AG20443 (cell line): ENCODE data around the gene MFAP5.

Experiments used
- DNase-seq: peaks from one replicate; pipeline ENCODE4 v3.0.0; 2012; ENCODE audit warnings: low spot score, mixed read lengths

The MFAP5 gene

GRCh38 chr12:8662593-8662992, at the start of gene MFAP5:
MFAP5 (minus strand) TSS chr12:8662826; CDS start chr12:8662104, 722 bp downstream.
- peak; percentile 84 for DNase-seq

- DNase-seq: peak; percentile 43
Observed at GRCh38 chr12:8709124-8709830, 46.7 kb upstream of the MFAP5 start.

- DNase-seq: no peak
Observed at GRCh38 chr12:8702159-8702558, 39.5 kb upstream of the MFAP5 start.

- no peak for DNase-seq
Observed at GRCh38 chr12:8701046-8701660, 38.5 kb upstream of the MFAP5 start.

- DNase-seq: no peak
Observed at GRCh38 chr12:8699714-8700113, 37.1 kb upstream of the MFAP5 start.

- DNase-seq: no peak
Observed at GRCh38 chr12:8698879-8699278, 36.3 kb upstream of the MFAP5 start.

- peak; percentile 84 for DNase-seq
Observed at GRCh38 chr12:8698132-8698851, 35.7 kb upstream of the MFAP5 start.

- peak; percentile 94 for DNase-seq
Observed at GRCh38 chr12:8697476-8698131, 35.0 kb upstream of the MFAP5 start, which contains the start of gene RIMKLB. RIMKLB (plus strand) TSS chr12:8697991; CDS start chr12:8713867, 15,876 bp downstream.

GRCh38 chr12:8697120-8697475, 34.5 kb upstream of the MFAP5 start:
- peak; percentile 49 for DNase-seq

- no peak for DNase-seq
Observed at GRCh38 chr12:8696442-8697090, 33.9 kb upstream of the MFAP5 start.

GRCh38 chr12:8695116-8695515, 32.5 kb upstream of the MFAP5 start:
- no peak for DNase-seq

GRCh38 chr12:8692573-8692972, 29.9 kb upstream of the MFAP5 start:
- peak; percentile 37 for DNase-seq

- no peak for DNase-seq
Observed at GRCh38 chr12:8689681-8690080, 27.1 kb upstream of the MFAP5 start.

GRCh38 chr12:8687846-8688601, 25.4 kb upstream of the MFAP5 start:
- peak; percentile 77 for DNase-seq

- DNase-seq: no peak
Observed at GRCh38 chr12:8685051-8685450, 22.4 kb upstream of the MFAP5 start.

GRCh38 chr12:8681129-8681884, 18.7 kb upstream of the MFAP5 start:
- no peak for DNase-seq

GRCh38 chr12:8680533-8680932, 17.9 kb upstream of the MFAP5 start:
- no peak for DNase-seq

GRCh38 chr12:8678661-8679111, 16.1 kb upstream of the MFAP5 start:
- peak; percentile 56 for DNase-seq

- DNase-seq: no peak
Observed at GRCh38 chr12:8677362-8677761, 14.7 kb upstream of the MFAP5 start.

- DNase-seq: no peak
Observed at GRCh38 chr12:8676651-8677050, 14.0 kb upstream of the MFAP5 start.
